H9 (cell line): ENCODE results near the gene GRID2. TPM values are rescaled to one million over a fixed set of nuclear protein-coding genes. Genes with fewer than 3 reads are reported as not detected.

Experiments
- DNase-seq: peaks from one replicate; pipeline ENCODE4 v3.0.0-alpha.2; 2017
- H2AFZ ChIP-seq: one replicate; pipeline ENCODE4 v1.6.1; 2013; ENCODE audit warnings: mild to moderate bottlenecking, low read length, control low read depth, moderate library complexity
- H2AK5ac ChIP-seq: 2 replicates; pipeline ENCODE4 v1.6.1; 2013; ENCODE audit warnings: low read length, control low read depth, mixed read lengths; ENCODE audit not compliant: insufficient read length
- H2BK120ac ChIP-seq: one replicate; pipeline ENCODE4 v1.6.1; 2013; ENCODE audit warnings: low read depth, mild to moderate bottlenecking, low read length, control low read depth, inconsistent platforms; ENCODE audit not compliant: poor library complexity, severe bottlenecking
- H2BK12ac ChIP-seq: 2 replicates; pipeline ENCODE4 v1.6.1; 2013; ENCODE audit warnings: low read length, control low read depth, mixed read lengths, low read depth; ENCODE audit not compliant: insufficient read length
- H2BK15ac ChIP-seq: 2 replicates; pipeline ENCODE4 v1.6.1; 2013; ENCODE audit warnings: low read depth, low read length, control low read depth
- H2BK20ac ChIP-seq: one replicate; pipeline ENCODE4 v1.6.1; 2013; ENCODE audit warnings: low read depth, mild to moderate bottlenecking, low read length, control low read depth, inconsistent platforms; ENCODE audit not compliant: poor library complexity, severe bottlenecking
- H2BK5ac ChIP-seq: 2 replicates; pipeline ENCODE4 v1.6.1; 2013; ENCODE audit warnings: low read length, control low read depth, mixed read lengths; ENCODE audit not compliant: insufficient read length
- H3K14ac ChIP-seq: 2 replicates; pipeline ENCODE4 v1.6.1; 2013; ENCODE audit warnings: low read length, control low read depth; ENCODE audit not compliant: insufficient read depth
- H3K18ac ChIP-seq: 2 replicates; pipeline ENCODE4 v1.6.1; 2013; ENCODE audit warnings: low read depth, mild to moderate bottlenecking, mixed read lengths, low read length, control low read depth; ENCODE audit not compliant: insufficient read length
- H3K23ac ChIP-seq: 2 replicates; pipeline ENCODE4 v1.6.1; 2013; ENCODE audit warnings: low read length, control low read depth, mixed read lengths, low read depth; ENCODE audit not compliant: insufficient read length
- H3K23me2 ChIP-seq: 2 replicates; pipeline ENCODE4 v1.6.1; 2013; ENCODE audit warnings: low read depth, mild to moderate bottlenecking, mixed read lengths, low read length, control low read depth; ENCODE audit not compliant: insufficient read length, poor library complexity, severe bottlenecking
- H3K27ac ChIP-seq: 2 replicates; pipeline ENCODE4 v1.5.1; 2013; ENCODE audit warnings: low read length, control low read depth, mixed read lengths, low read depth; ENCODE audit not compliant: insufficient read length
- H3K27me3 ChIP-seq: 2 replicates; pipeline ENCODE4 v1.6.1; 2013; ENCODE audit warnings: low read length, control low read depth, inconsistent platforms; ENCODE audit not compliant: insufficient read depth
- H3K4ac ChIP-seq: 2 replicates; pipeline ENCODE4 v1.6.1; 2013; ENCODE audit warnings: low read depth, mild to moderate bottlenecking, control low read depth, inconsistent platforms, low read length, moderate library complexity
- H3K4me1 ChIP-seq: 2 replicates; pipeline ENCODE4 v1.6.1; 2013; ENCODE audit warnings: low read length, control low read depth, inconsistent platforms; ENCODE audit not compliant: insufficient read depth
- H3K4me2 ChIP-seq: 2 replicates; pipeline ENCODE4 v1.6.1; 2013; ENCODE audit warnings: low read length, control low read depth, mixed read lengths; ENCODE audit not compliant: insufficient read length, insufficient read depth
- H3K56ac ChIP-seq: 2 replicates; pipeline ENCODE4 v1.6.1; 2013; ENCODE audit warnings: low read depth, mild to moderate bottlenecking, mixed read lengths, low read length, control low read depth; ENCODE audit not compliant: insufficient read length
- H3K79me1 ChIP-seq: 2 replicates; pipeline ENCODE4 v1.6.1; 2013; ENCODE audit warnings: low read depth, mild to moderate bottlenecking, moderate library complexity, low read length, control low read depth, inconsistent platforms; ENCODE audit not compliant: insufficient read depth, poor library complexity, severe bottlenecking
- H3K79me2 ChIP-seq: 2 replicates; pipeline ENCODE4 v1.6.1; 2013; ENCODE audit warnings: low read length, control low read depth, inconsistent platforms; ENCODE audit not compliant: insufficient read depth
- H3K9ac ChIP-seq: 2 replicates; pipeline ENCODE4 v1.6.1; 2013; ENCODE audit warnings: low read length, control low read depth, mixed read lengths; ENCODE audit not compliant: insufficient read length; ENCODE audit errors: extremely low read depth
- H3K9me3 ChIP-seq: one replicate; pipeline ENCODE4 v1.6.1; 2013; ENCODE audit warnings: low read depth, low read length, inconsistent platforms; ENCODE audit not compliant: control insufficient read depth
- H3T11ph ChIP-seq: one replicate; pipeline ENCODE4 v1.6.1; 2013; ENCODE audit warnings: mild to moderate bottlenecking, low read length, control low read depth, inconsistent platforms
- H4K20me1 ChIP-seq: one replicate; pipeline ENCODE4 v1.6.1; 2013; ENCODE audit not compliant: control insufficient read depth, insufficient read length, insufficient read depth
- H4K5ac ChIP-seq: 2 replicates; pipeline ENCODE4 v1.6.1; 2013; ENCODE audit warnings: low read depth, mild to moderate bottlenecking, mixed read lengths, low read length, control low read depth; ENCODE audit not compliant: insufficient read length
- H4K8ac ChIP-seq: replicated peaks from 2 replicates; pipeline ENCODE4 v1.6.1; 2013; ENCODE audit warnings: low read length, control low read depth, mixed read lengths, low read depth; ENCODE audit not compliant: insufficient read length
- H4K91ac ChIP-seq: 2 replicates; pipeline ENCODE4 v1.6.1; 2013; ENCODE audit warnings: low read depth, mild to moderate bottlenecking, moderate library complexity, mixed read lengths, low read length, control low read depth; ENCODE audit not compliant: insufficient read length
- H3K27ac Mint-ChIP-seq, 3 experiments: 2 replicates in 2 of 3; 3 replicates in 1 of 3; pipeline ENCODE4 v1.8.0; 2020 to 2021; ENCODE audit warnings: mixed read lengths in 3 of 3, mild to moderate bottlenecking in 1 of 3, moderate library complexity in 1 of 3
- H3K27me3 Mint-ChIP-seq: 2 replicates; pipeline ENCODE4 v1.8.0; 2021; ENCODE audit warnings: low read depth, mild to moderate bottlenecking, moderate library complexity, mixed read lengths
- H3K36me3 Mint-ChIP-seq, 3 experiments: 2 replicates in 2 of 3; 3 replicates in 1 of 3; pipeline ENCODE4 v1.8.0; 2020 to 2021; ENCODE audit warnings: low read depth in 3 of 3, mixed read lengths in 3 of 3; ENCODE audit not compliant: insufficient read depth in 1 of 3
- H3K4me1 Mint-ChIP-seq, 2 experiments: 2 replicates each; pipeline ENCODE4 v1.8.0; 2020; ENCODE audit warnings: mixed read lengths in 2 of 2
- H3K4me3 Mint-ChIP-seq, 2 experiments: 2 replicates in 1 of 2; 3 replicates in 1 of 2; pipeline ENCODE4 v1.8.0; 2020 to 2021; ENCODE audit warnings: mild to moderate bottlenecking in 2 of 2, mixed read lengths in 2 of 2, moderate library complexity in 1 of 2
- H3K9me3 Mint-ChIP-seq, 2 experiments: 2 replicates in 1 of 2; 3 replicates in 1 of 2; pipeline ENCODE4 v1.8.0; 2020; ENCODE audit warnings: mild to moderate bottlenecking in 2 of 2, mixed read lengths in 2 of 2, moderate library complexity in 1 of 2
- CTCF ChIP-seq: fragments of 200-600 bp; sonication (generic); conservative IDR thresholded peaks from 3 replicates; pipeline ENCODE4 v1.8.0; 2021; ENCODE audit warnings: antibody characterized with exemption, mild to moderate bottlenecking
- WGBS: extraction: QIAGEN DNeasy Blood & Tissue Kit; methylation state at CpG from one replicate; pipeline ENCODE4 v1.1.7; 2013; ENCODE audit warnings: missing lambda C conversion rate, low lambda C conversion rate, mixed read lengths; ENCODE audit not compliant: insufficient read length; ENCODE audit errors: extremely low coverage; 5-methylcytosine and 5-hydroxymethylcytosine counted together
- total RNA-seq: library from RNA; stranded (reverse); gene quantifications from 2 replicates; pipeline ENCODE4 v1.2.1, GENCODE V29; 2021

GRID2 gene
- total RNA-seq, 1 experiment from 2014 or later = 21.8 TPM

DNA sequence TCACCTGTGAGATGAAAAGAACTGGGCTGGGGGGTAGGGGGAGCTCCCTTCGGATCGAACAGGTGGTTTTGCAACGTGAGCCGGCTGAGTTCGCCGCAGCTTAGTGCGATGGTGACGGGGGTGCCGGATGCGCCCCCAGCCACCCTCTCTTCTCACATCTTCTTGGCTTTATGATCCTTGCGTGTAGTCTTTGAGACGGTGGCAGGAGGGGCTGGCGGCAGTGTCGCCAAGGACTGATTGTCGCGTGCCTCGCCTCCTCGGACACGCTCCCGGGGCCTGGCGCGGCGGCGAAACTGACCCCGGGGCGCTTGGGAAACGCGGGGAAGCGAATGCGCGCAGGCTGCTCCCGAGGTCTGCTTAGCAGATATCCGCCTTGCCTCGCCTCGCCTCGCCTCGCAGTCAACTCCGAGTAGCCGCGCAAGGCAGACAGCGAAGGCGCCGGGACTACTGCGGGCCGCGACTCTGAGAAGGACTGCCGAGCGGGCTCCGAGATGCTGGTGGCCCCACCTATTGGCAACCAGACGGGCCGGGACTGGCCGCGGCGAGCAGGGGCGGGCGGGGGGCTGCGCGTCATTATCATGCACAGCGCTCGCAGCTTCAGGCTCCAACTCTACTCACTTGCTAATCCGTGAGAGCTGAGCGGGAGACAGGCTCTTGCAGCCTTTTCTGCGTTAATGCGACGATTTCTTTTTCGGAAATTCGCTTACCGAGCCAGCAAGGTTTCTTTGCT is 1.5 kb downstream of the GRID2 start:
- TF ChIP-seq CTCF = no peak; the same call in 2 of the 3 replicates
- Histone ChIP-seq H3K9me3 (no peaks in the 10 kb centered on the region), H3T11ph (no peak overlapping the region), H3K27me3 (no peaks in the 10 kb centered on the region), H3K23ac (no peak overlapping the region), H2AK5ac (no peak overlapping the region), H4K5ac (no peak overlapping the region), H4K91ac (no peak overlapping the region), H4K20me1 (no peaks in the 10 kb centered on the region), H2BK120ac (no peak overlapping the region), H2BK5ac (no peak overlapping the region), H2BK20ac (no peak overlapping the region), H3K4me2 (peak overlapping the region; percentile 95), H3K79me2 (no peaks in the 10 kb centered on the region; the same call in 1 of the 2 replicates), H4K8ac (no peak overlapping the region), H2BK15ac (no peak overlapping the region), H3K18ac (no peak overlapping the region), H3K23me2 (peaks cover 24% of the 10 kb centered on the region), H3K9ac (peak overlapping the region; percentile 55), H3K56ac (no peak overlapping the region), H3K14ac (no peak overlapping the region), H3K4ac (no peak overlapping the region), H3K79me1 (no peaks in the 10 kb centered on the region), H2BK12ac (no peak overlapping the region), H3K4me1 (peaks cover 4% of the 10 kb centered on the region; the same call in 1 of the 2 replicates), H2AFZ (no peak overlapping the region), H3K27ac (no peak overlapping the region)
- peak overlapping the region; percentile 97 to 98 (median 98) for H3K27ac Mint-ChIP-seq
- no CpG with 5 or more reads among the region's 68 CpGs for WGBS
- no peaks in the 10 kb centered on the region for H3K36me3 Mint-ChIP-seq
- DNase-seq = peak; percentile 96
- peak overlapping the region; percentile 83 to 99 for H3K4me3 Mint-ChIP-seq
- no peaks in the 10 kb centered on the region for H3K27me3 Mint-ChIP-seq
- H3K4me1 Mint-ChIP-seq = peaks cover 40 to 44% of the 10 kb centered on the region in 2 experiments
- H3K9me3 Mint-ChIP-seq = no peaks in the 10 kb centered on the region
